ENCODE data around the gene EIF2S3B.

The EIF2S3B gene

DNA sequence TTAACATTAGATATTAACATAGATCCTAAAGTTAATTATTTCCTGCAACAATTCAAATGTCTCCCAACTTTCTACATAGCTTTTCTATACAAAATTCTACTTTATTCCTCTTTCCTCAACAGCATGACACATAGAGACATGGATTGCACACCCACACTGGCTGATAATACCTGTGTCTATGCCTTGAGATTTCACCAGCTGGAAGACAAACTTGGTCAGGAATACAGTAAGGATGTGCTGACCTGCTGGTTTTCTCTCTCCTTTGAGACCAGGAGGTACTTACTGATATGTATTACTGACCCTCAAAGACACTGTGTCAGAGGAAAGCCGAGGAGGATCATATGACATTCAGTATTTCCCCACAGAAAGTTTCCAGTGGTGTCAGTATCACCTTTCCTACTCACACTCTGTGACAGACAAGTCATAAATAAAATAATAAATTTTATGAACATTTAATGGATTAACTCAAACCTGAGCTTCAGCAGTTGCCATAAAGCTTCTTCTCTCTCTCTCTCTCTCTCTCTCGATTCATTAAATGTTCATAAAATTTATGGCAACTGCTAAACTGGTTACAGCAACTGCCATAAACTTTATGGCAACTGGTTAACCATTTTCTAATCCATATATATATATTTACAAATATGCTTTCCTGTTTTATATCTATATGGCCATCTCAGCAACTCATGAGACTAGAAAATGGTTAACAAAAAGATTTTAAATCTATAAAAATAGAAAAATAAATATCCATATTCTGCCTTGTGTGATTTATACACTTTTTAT is 22.7 kb downstream of the EIF2S3B start:
- TF ChIP-seq, protein P1, sequence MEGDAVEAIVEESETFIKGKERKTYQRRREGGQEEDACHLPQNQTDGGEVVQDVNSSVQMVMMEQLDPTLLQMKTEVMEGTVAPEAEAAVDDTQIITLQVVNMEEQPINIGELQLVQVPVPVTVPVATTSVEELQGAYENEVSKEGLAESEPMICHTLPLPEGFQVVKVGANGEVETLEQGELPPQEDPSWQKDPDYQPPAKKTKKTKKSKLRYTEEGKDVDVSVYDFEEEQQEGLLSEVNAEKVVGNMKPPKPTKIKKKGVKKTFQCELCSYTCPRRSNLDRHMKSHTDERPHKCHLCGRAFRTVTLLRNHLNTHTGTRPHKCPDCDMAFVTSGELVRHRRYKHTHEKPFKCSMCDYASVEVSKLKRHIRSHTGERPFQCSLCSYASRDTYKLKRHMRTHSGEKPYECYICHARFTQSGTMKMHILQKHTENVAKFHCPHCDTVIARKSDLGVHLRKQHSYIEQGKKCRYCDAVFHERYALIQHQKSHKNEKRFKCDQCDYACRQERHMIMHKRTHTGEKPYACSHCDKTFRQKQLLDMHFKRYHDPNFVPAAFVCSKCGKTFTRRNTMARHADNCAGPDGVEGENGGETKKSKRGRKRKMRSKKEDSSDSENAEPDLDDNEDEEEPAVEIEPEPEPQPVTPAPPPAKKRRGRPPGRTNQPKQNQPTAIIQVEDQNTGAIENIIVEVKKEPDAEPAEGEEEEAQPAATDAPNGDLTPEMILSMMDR (conservative IDR thresholded peaks at IDR 0.05; ENCODE audit: low read depth, low read length) = no peak
- no peak for DNase-seq (ENCODE audit: low read depth)

DNA sequence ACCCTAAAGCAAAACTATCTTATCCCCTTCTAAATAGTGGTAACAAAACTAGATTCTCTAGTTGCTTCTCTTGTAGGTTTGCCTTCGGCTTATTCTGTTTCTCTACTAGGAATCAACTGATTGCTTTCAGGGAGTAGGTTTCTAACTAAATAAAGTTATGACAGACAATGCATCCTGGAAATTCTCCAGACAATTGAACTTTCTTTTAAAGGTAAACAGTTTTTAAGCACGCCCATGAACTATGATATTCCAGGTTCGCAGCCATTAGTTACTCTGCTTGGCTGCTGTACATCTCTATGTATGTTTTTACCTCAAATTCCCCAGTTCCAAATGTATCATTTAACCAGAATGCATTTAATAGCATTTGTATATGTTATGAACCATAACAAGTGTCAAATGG is 23.9 kb downstream of the EIF2S3B start:
- no peak overlapping the region for H3K4me3 ChIP-seq (ENCODE audit: low read depth, low read length)
- TF ChIP-seq, protein P1 (conservative IDR thresholded peaks at IDR 0.05; ENCODE audit: low read depth, low read length) = no peak
- no peak for DNase-seq (ENCODE audit: low read depth)

More for the DNA sequence above, 22.7 kb downstream of the EIF2S3B start:
- H3K4me3 ChIP-seq (ENCODE audit: low read depth, low read length) = no peak overlapping the region

DNA sequence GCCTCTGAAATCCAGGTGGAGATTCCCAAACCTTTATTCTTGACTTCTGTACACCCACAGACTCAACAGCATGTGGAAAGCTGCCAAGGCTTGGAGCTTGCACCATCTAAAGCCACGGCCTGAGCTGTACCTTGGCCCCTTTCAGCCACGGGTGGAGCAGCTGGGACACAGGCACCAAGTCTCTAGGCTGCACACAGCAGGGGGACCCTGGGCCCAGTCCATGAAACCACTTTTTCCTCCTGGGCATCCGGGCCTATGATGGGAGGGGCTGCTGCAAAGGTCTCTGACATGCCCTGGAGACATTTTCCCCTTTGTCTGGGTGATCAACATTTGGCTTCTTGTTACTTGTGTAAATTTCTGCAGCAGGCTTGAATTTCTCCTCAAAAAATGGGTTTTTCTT is 32.0 kb downstream of the EIF2S3B start:
- H3K4me3 ChIP-seq (ENCODE audit: low read depth, low read length) = no peak overlapping the region
- TF ChIP-seq, protein P1 (conservative IDR thresholded peaks at IDR 0.05; ENCODE audit: low read depth, low read length) = no peak
- DNase-seq (ENCODE audit: low read depth) = no peak

DNA sequence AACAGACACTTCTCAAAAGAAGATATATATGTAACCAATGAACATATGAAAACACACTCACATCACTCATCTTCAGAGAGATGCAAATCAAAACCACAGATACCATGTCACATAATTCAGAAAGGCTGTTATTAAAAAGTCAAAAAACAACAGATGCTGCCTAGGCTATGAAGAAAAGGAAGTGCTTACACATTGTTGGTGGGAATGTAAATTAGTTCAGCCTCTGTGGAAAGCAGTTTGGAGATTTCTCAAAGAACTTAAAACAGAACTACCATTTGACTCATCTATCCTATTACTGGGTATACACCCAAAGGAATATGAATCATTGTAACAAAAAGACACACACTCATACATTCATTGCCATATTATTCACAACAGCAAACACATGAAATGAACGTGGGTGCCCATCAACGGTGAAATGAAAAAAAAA is 35.1 kb downstream of the EIF2S3B start:
- no peak overlapping the region for H3K4me3 ChIP-seq (ENCODE audit: low read depth, low read length)
- TF ChIP-seq, protein P1 (conservative IDR thresholded peaks at IDR 0.05; ENCODE audit: low read depth, low read length) = no peak
- DNase-seq (ENCODE audit: low read depth) = peak; percentile 7

DNA sequence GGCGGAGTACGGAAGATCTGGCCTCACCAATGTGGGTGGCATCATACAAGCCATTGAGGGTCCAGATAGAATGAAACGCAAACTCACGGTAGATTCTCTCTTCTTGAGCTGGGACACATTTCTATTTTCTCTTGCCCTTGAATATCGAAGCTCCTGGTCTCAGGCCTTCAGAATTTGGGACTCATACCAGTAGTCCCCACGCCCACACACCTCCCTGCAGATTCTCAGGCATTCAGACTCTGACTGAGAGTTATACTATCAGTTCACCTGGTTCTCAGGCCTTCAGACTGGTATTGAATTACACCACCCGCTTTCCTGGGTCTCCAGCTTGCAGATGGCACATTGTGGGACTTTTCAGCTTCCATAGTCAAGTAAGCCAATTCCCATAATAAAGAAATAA is 37.8 kb downstream of the EIF2S3B start:
- no peak for DNase-seq (ENCODE audit: low read depth)
- no peak overlapping the region for H3K4me3 ChIP-seq (ENCODE audit: low read depth, low read length)
- TF ChIP-seq, protein P1 (conservative IDR thresholded peaks at IDR 0.05; ENCODE audit: low read depth, low read length) = no peak

DNA sequence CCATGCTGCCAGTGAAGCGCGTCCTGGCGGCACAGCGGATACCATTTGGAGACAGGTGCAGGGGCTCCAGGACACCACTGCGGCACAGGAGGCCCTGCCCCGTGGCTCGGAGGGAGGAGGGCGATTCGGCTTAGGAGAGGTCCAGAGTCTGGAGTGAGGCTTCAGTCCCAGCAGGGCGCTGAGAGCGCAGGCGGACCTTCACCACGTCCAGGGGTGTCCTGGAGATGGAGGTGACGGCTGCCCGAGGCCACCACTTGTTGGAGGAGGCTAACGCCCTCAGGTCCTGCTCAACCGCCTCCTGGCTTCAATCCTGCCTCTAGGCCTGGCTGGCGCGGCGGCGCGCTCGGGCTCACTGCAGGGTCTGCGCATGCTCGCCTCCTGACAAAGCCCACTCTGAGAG is 45.7 kb downstream of the EIF2S3B start:
- DNase-seq (ENCODE audit: low read depth) = no peak
- H3K4me3 ChIP-seq (ENCODE audit: low read depth, low read length) = no peak overlapping the region
- TF ChIP-seq, protein P1 (conservative IDR thresholded peaks at IDR 0.05; ENCODE audit: low read depth, low read length) = no peak

DNA sequence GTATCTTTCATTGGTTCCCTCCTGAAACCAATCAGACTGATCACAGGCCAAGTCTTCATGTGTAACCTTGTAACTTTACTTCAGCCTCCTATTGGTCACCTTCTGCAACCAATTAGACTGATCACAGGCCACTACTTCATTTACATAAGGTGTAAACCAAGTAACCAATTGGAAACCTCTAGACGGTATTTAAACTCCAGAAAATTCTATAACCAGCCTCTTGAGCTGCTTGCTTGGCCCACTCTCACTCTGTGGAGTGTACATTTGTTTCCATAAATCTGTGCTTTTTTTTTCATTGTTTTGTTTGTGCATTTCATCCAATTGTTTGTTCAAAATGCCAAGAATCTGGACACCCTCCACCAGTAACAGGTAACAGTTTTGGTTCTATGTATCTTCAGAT is 47.5 kb downstream of the EIF2S3B start:
- DNase-seq (ENCODE audit: low read depth) = no peak
- TF ChIP-seq, protein P1 (conservative IDR thresholded peaks at IDR 0.05; ENCODE audit: low read depth, low read length) = no peak
- no peak overlapping the region for H3K4me3 ChIP-seq (ENCODE audit: low read depth, low read length)

Measured in choroid plexus epithelial cell (primary cell).